ENCODE data around the gene THSD7B. TPM values are rescaled to one million over a fixed set of nuclear protein-coding genes. Genes with fewer than 3 reads are reported as not detected.

THSD7B gene
- total RNA-seq, 4 donors from 2014 or later: 0.27 TPM; not detected in 3

DNA sequence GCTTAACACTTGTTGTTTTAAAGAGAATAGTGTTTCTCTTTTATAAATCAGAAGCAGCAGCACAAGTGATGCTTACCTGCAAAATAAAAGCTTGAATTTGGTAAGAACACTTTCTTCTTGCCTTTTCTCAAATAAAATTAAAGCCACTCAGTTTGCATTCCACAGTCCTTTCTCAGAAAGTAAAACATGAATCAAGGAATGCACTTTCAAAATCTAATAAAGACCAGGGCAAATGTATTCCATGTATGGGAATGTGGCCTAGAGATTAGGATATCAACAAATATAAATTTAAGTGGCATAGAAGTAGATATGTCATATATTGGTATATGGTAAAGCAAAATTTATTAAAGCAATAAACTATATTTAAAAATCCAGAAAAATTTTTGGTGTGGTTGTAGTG is 352.8 kb downstream of the THSD7B start:
- no peaks in the 10 kb centered on the region for H3K4me1 ChIP-seq
- in situ Hi-C loops (cut with MboI; ENCODE audit: low pct_ligation_motif_present in 1 of 4, low pct_unique_long_range_greater_than_20kb in 1 of 4, low sequenced_read_pairs in 3 of 4): no loop called here
- intact Hi-C loops (cut with DNase I; ENCODE audit: low total_unique reads): loop anchor here (10.0 kb wide), 1 partner anchor 1617 kb away; no protein-coding TSS in a partner anchor
- TF ChIP-seq, protein P1, sequence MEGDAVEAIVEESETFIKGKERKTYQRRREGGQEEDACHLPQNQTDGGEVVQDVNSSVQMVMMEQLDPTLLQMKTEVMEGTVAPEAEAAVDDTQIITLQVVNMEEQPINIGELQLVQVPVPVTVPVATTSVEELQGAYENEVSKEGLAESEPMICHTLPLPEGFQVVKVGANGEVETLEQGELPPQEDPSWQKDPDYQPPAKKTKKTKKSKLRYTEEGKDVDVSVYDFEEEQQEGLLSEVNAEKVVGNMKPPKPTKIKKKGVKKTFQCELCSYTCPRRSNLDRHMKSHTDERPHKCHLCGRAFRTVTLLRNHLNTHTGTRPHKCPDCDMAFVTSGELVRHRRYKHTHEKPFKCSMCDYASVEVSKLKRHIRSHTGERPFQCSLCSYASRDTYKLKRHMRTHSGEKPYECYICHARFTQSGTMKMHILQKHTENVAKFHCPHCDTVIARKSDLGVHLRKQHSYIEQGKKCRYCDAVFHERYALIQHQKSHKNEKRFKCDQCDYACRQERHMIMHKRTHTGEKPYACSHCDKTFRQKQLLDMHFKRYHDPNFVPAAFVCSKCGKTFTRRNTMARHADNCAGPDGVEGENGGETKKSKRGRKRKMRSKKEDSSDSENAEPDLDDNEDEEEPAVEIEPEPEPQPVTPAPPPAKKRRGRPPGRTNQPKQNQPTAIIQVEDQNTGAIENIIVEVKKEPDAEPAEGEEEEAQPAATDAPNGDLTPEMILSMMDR (IDR thresholded peaks at IDR 0.05): no peak
- TF ChIP-seq EP300 (IDR thresholded peaks at IDR 0.05; ENCODE audit: low read depth): no peak
- TF ChIP-seq POLR2AphosphoS5 (IDR thresholded peaks at IDR 0.05): no peak
- no peak for TF ChIP-seq POLR2A (IDR thresholded peaks at IDR 0.05)
- H3K27me3 ChIP-seq: no peaks in the 10 kb centered on the region
- DNase-seq: no peak
- H3K36me3 ChIP-seq: no peaks in the 10 kb centered on the region
- H3K4me3 ChIP-seq: no peak overlapping the region
- H3K27ac ChIP-seq: no peak overlapping the region
- H3K9me3 ChIP-seq: no peaks in the 10 kb centered on the region

- Histone ChIP-seq H3K27me3 (no peaks in the 10 kb centered on the region), H3K4me1 (no peaks in the 10 kb centered on the region), H3K4me3 (no peak overlapping the region), H3K9me3 (no peaks in the 10 kb centered on the region), H3K27ac (no peak overlapping the region), H3K36me3 (no peaks in the 10 kb centered on the region)
- intact Hi-C loops (cut with DNase I; ENCODE audit: low total_unique reads) (no loop called here), in situ Hi-C loops (cut with MboI; ENCODE audit: low pct_ligation_motif_present in 1 of 4, low pct_unique_long_range_greater_than_20kb in 1 of 4, low sequenced_read_pairs in 3 of 4) (no loop called here)
- DNase-seq: no peak
- 93 to 100% methylated on average over 1 of the region's 1 CpG for WGBS, 2 donors (ENCODE audit: low coverage in 1 of 2)
- TF ChIP-seq POLR2A (IDR thresholded peaks at IDR 0.05) (no peak), POLR2AphosphoS5 (IDR thresholded peaks at IDR 0.05) (no peak), EP300 (IDR thresholded peaks at IDR 0.05; ENCODE audit: low read depth) (no peak)
- TF ChIP-seq, protein P1 (IDR thresholded peaks at IDR 0.05): no peak
Measured at GRCh38 chr2:137123226-137123625, 357.9 kb downstream of the THSD7B start.

- H3K9me3 ChIP-seq: no peaks in the 10 kb centered on the region
- TF ChIP-seq POLR2A (IDR thresholded peaks at IDR 0.05) (no peak), EP300 (IDR thresholded peaks at IDR 0.05; ENCODE audit: low read depth) (no peak), POLR2AphosphoS5 (IDR thresholded peaks at IDR 0.05) (no peak)
- TF ChIP-seq, protein P1 (IDR thresholded peaks at IDR 0.05): no peak
- no peaks in the 10 kb centered on the region for H3K4me1 ChIP-seq
- no peak overlapping the region for H3K4me3 ChIP-seq
- WGBS, 2 donors (ENCODE audit: low coverage in 1 of 2): 59 to 75% methylated on average over 3 of the region's 3 CpGs
- no peaks in the 10 kb centered on the region for H3K36me3 ChIP-seq
- DNase-seq: no peak
- in situ Hi-C loops (cut with MboI; ENCODE audit: low pct_ligation_motif_present in 1 of 4, low pct_unique_long_range_greater_than_20kb in 1 of 4, low sequenced_read_pairs in 3 of 4): no loop called here
- H3K27ac ChIP-seq: no peak overlapping the region
- intact Hi-C loops (cut with DNase I; ENCODE audit: low total_unique reads): no loop called here
- no peaks in the 10 kb centered on the region for H3K27me3 ChIP-seq
Measured at GRCh38 chr2:137133225-137133624, 367.9 kb downstream of the THSD7B start.

- Histone ChIP-seq H3K27ac (no peak overlapping the region), H3K36me3 (no peaks in the 10 kb centered on the region), H3K27me3 (no peaks in the 10 kb centered on the region), H3K4me1 (no peaks in the 10 kb centered on the region), H3K4me3 (no peak overlapping the region), H3K9me3 (no peaks in the 10 kb centered on the region)
- no peak for DNase-seq
- TF ChIP-seq POLR2AphosphoS5 (IDR thresholded peaks at IDR 0.05) (no peak), EP300 (IDR thresholded peaks at IDR 0.05; ENCODE audit: low read depth) (no peak), POLR2A (IDR thresholded peaks at IDR 0.05) (no peak)
- TF ChIP-seq, protein P1 (IDR thresholded peaks at IDR 0.05): no peak
- intact Hi-C loops (cut with DNase I; ENCODE audit: low total_unique reads) (no loop called here), in situ Hi-C loops (cut with MboI; ENCODE audit: low pct_ligation_motif_present in 1 of 4, low pct_unique_long_range_greater_than_20kb in 1 of 4, low sequenced_read_pairs in 3 of 4) (no loop called here)
Measured at GRCh38 chr2:137138263-137138662, 372.9 kb downstream of the THSD7B start.
